Activated T-helper 17 cell treated with anti-CD3 and anti-CD28 coated beads, Interleukin-2, amount 50 U/mL, for 72 hours (primary cell): Measurements from ENCODE around the gene GNRHR. TPM values are rescaled to one million over a fixed set of nuclear protein-coding genes. Genes with fewer than 3 reads are reported as not detected.

Experiments used
- ATAC-seq: fragments of 150-1000 bp; cut with Tn5 transposase; replicated peaks from 2 replicates; pipeline ENCODE4 v1.10.0; 2021; ENCODE audit warnings: mild to moderate bottlenecking, moderate library complexity
- H3K27ac Mint-ChIP-seq: one replicate; pipeline ENCODE4 v1.8.0; 2022; ENCODE audit warnings: mixed read lengths
- H3K27me3 Mint-ChIP-seq: one replicate; pipeline ENCODE4 v1.8.0; 2022; ENCODE audit warnings: mixed read lengths
- H3K36me3 Mint-ChIP-seq: one replicate; pipeline ENCODE4 v1.8.0; 2022; ENCODE audit warnings: low read depth, mild to moderate bottlenecking, mixed read lengths
- H3K4me1 Mint-ChIP-seq: one replicate; pipeline ENCODE4 v1.8.0; 2022; ENCODE audit warnings: mixed read lengths
- H3K4me3 Mint-ChIP-seq: one replicate; pipeline ENCODE4 v1.8.0; 2022; ENCODE audit warnings: mild to moderate bottlenecking, mixed read lengths
- H3K9me3 Mint-ChIP-seq: one replicate; pipeline ENCODE4 v1.8.0; 2022; ENCODE audit warnings: mixed read lengths
- total RNA-seq, 2 donors: library from RNA; stranded (reverse); gene quantifications; one replicate each; pipeline ENCODE4 v1.2.3, GENCODE V29; 2022

The GNRHR gene
- total RNA-seq, 2 donors from 2014 or later = not detected

DNA sequence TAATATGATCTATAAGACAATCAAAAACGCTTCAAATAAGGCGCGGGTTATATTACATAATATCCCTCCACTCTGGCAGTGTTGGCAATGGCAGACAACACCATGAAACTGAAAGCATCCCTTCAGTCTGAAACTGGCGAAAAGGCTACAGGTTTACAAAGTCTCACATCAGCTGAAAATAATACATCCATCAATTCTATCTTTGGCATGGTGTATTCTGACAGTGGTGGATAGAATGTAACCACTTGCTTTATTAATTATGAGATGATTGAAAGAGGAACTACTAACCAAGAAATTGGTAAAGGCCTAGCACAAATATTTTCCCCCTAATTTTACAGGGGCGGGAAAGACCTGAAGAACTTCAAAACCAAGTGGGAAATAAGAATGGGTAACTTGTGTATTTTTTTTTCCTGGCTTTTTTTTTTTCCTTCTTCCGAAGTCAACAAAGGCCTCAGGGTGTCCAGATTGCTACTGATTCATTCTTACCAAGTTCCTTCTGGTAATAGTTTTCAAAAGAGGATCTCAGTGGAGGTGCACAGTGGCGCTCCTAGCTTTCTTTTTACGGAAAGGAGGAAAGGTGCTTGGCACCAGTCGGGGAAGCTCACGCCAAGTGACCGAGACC is 54.0 kb downstream of the GNRHR start:
- Mint-ChIP-seq H3K36me3 (peaks cover 70% of the 10 kb centered on the region), H3K27ac (peak overlapping the region; percentile 96), H3K4me3 (peak overlapping the region; percentile 90), H3K9me3 (no peaks in the 10 kb centered on the region), H3K4me1 (peaks cover 30% of the 10 kb centered on the region), H3K27me3 (no peaks in the 10 kb centered on the region)
- ATAC-seq = no peak

DNA sequence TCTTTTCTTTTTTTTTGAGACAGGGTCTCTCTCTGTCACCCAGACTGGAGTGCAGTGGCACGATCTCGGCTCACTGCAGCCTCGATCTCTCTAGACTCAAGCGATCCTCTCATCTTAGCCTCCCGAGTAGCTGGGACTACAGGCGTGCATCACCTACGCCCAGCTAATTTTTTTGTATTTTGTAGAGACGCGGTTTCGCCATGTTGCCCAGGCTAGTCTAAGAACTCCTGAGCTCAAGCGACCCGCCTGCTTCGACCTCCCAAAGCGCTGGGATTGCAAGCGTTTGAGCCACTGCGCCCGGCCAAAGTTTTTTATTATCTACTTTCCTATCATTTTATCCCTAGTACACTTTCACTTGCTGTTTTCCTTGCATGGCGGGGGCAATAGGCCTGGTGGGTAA is 54.6 kb downstream of the GNRHR start:
- Mint-ChIP-seq H3K4me3 (peak overlapping the region; percentile 90), H3K27me3 (no peaks in the 10 kb centered on the region), H3K4me1 (peaks cover 25% of the 10 kb centered on the region), H3K9me3 (no peaks in the 10 kb centered on the region), H3K36me3 (peaks cover 71% of the 10 kb centered on the region), H3K27ac (peak overlapping the region; percentile 96)
- no peak for ATAC-seq

DNA sequence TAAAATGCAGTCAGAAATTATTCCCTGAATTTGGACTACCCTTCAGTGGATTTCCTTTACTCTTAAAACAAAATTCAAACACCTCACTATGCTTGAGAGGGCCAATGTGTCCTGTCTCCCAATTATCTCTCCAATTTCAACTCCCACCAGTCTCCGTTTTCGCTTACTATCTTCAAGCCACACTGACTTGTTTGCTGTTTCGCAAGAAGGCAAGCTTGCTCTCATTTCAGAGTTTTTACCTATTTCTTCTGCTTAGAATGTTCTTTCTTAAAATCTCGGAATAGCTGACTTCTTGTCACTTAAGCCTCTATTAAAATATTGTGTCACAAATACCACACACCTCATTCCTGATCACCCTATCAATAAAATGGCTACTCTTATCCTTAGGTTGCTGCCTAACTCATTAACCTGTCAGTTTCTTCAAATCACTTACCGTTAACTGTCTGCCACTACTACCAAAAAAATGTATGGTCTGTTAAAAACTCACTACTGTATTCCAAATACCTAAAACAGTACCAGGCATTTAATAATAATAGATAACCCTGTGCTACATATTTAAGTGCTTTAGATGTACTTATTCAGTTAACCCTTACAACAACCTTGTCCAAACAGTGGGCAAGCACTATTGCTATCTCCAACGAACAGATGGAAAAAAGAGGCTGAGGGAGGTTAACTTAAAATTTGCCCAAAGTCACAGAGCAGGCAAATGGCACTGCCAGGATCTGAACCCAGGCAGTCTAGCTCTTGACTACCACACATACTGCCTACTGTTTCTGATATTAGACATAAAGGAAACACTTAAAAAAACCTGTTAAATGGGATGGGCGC is 56.1 kb downstream of the GNRHR start:
- peaks cover 70% of the 10 kb centered on the region for H3K36me3 Mint-ChIP-seq
- ATAC-seq = no peak
- peaks cover 16% of the 10 kb centered on the region for H3K4me1 Mint-ChIP-seq
- H3K27ac Mint-ChIP-seq = no peak overlapping the region
- no peaks in the 10 kb centered on the region for H3K27me3 Mint-ChIP-seq
- H3K9me3 Mint-ChIP-seq = no peaks in the 10 kb centered on the region
- peak overlapping the region; percentile 1 for H3K4me3 Mint-ChIP-seq

DNA sequence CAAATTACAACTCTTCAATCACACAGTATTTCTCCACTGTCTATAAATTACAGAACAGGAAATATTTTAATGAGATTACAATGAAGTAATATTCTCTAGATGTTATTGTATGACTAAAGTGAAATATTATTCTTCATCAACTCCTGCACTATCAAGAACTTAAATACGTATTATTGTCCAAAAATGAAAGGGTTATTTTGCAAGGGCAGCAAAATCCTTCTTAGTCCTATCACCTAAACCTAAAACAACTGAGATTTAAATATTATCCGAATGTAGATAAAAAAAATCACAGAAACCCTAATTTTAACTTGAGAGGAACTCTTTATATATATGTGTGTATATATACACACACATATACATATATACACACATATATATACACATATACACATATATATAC is 58.1 kb downstream of the GNRHR start:
- no peaks in the 10 kb centered on the region for H3K9me3 Mint-ChIP-seq
- H3K36me3 Mint-ChIP-seq = peaks cover 75% of the 10 kb centered on the region
- no peak for ATAC-seq
- H3K27me3 Mint-ChIP-seq = no peaks in the 10 kb centered on the region
- peaks cover 16% of the 10 kb centered on the region for H3K4me1 Mint-ChIP-seq
- H3K27ac Mint-ChIP-seq = no peak overlapping the region
- no peak overlapping the region for H3K4me3 Mint-ChIP-seq

DNA sequence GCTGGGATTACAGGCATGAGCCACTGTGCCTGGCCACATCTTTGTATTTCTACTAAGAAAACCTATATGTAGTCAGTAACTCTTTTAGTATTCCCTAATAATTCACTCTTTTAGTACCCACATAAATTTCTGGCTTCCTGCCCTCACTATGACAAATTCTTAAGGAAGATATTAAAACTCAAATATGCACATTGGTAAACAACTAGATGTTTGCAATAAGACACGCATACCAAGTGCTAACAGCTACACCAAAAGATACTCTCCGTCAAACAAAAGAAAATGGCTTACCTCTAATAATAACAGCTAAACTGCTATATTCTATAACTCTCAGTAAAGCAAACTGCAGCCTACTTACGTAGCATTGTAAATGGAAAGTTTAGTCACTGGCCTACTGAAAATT is 59.5 kb downstream of the GNRHR start:
- H3K36me3 Mint-ChIP-seq = peaks cover 78% of the 10 kb centered on the region
- H3K4me1 Mint-ChIP-seq = peaks cover 12% of the 10 kb centered on the region
- no peak overlapping the region for H3K4me3 Mint-ChIP-seq
- H3K27me3 Mint-ChIP-seq = no peaks in the 10 kb centered on the region
- H3K9me3 Mint-ChIP-seq = no peaks in the 10 kb centered on the region
- H3K27ac Mint-ChIP-seq = no peak overlapping the region
- no peak for ATAC-seq

DNA sequence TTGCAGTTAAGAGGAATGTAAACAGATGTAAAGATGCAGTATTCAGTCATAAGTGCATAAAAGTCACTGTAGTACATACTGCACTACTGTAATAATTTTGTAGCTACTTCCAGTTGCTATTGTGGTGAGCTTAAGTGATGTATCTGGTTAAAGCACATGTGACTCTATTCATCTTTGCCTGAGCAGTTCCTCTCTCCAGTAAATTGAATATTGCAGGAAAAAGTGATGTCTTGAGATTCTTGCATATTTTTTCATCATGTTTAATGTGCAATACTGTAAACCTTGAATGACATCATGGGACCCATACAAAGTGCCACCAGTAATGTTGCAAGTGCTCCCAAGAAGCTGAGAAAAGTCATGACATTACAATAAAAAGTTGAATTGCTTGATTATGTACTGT is 62.9 kb downstream of the GNRHR start:
- Mint-ChIP-seq H3K36me3 (peaks cover 81% of the 10 kb centered on the region), H3K9me3 (no peaks in the 10 kb centered on the region), H3K27me3 (no peaks in the 10 kb centered on the region), H3K27ac (no peak overlapping the region), H3K4me3 (no peak overlapping the region), H3K4me1 (peaks cover 9% of the 10 kb centered on the region)
- ATAC-seq = no peak

Other genes with a start within 250 kb of the GNRHR start
- gene CENPC, start 208.9 kb downstream of the GNRHR start, total RNA-seq = 10 to 100 TPM; 30.9 to 64.9 TPM
- 1 to 10 TPM; 2.6 to 2.7 TPM for gene STAP1, start 195.7 kb downstream of the GNRHR start, total RNA-seq
- 100 to 1,000 TPM in 1 of 2 donors, 10 to 100 TPM in 1; 95.9 to 103 TPM for gene UBA6, start 53.2 kb downstream of the GNRHR start, total RNA-seq
- not detected for gene TMPRSS11D, start 129.6 kb upstream of the GNRHR start, total RNA-seq
- gene TMPRSS11A, start 209.1 kb upstream of the GNRHR start, total RNA-seq = not detected